Activated CD8-positive, alpha-beta memory T cell treated with anti-CD3 and anti-CD28 coated beads, Interleukin-2, amount 10 ng/mL, durations not matched to agents 7 days and 5 days (primary cell): ENCODE results near the gene UGT2A1. TPM values are rescaled to one million over a fixed set of nuclear protein-coding genes. Genes with fewer than 3 reads are reported as not detected.

ENCODE experiments used
- ATAC-seq: fragments of 150-1000 bp; cut with Tn5 transposase; one replicate; pipeline ENCODE4 v1.10.0; 2021; ENCODE audit warnings: moderate library complexity
- CTCF ChIA-PET: fragments of 350-600 bp; sonication (Branson Sonifier 250); formaldehyde crosslinking; loops from one replicate; lab custom pipeline; 2021; ENCODE audit warnings: antibody characterized with exemption; lab: Charles Lee
- DNase-seq: peaks from one replicate; pipeline ENCODE4 v3.0.0-alpha.2; 2020
- H3K27ac Mint-ChIP-seq: one replicate; pipeline ENCODE4 v1.8.0; 2021; ENCODE audit warnings: mild to moderate bottlenecking, mixed read lengths
- H3K27me3 Mint-ChIP-seq: one replicate; pipeline ENCODE4 v1.8.0; 2021; ENCODE audit warnings: mixed read lengths
- H3K36me3 Mint-ChIP-seq: one replicate; pipeline ENCODE4 v1.8.0; 2021; ENCODE audit warnings: mild to moderate bottlenecking, mixed read lengths
- H3K4me1 Mint-ChIP-seq: one replicate; pipeline ENCODE4 v1.8.0; 2021; ENCODE audit warnings: mixed read lengths
- H3K4me3 Mint-ChIP-seq: one replicate; pipeline ENCODE4 v1.8.0; 2021; ENCODE audit warnings: mild to moderate bottlenecking, moderate library complexity, mixed read lengths
- H3K9me3 Mint-ChIP-seq: one replicate; pipeline ENCODE4 v1.8.0; 2022; ENCODE audit warnings: low read depth, mixed read lengths
- total RNA-seq, 2 experiments: library from RNA; stranded (reverse); gene quantifications; one replicate each; pipeline ENCODE4 v1.2.3, GENCODE V29; 2021

UGT2A1 gene
- total RNA-seq, 2 experiments from 2014 or later = not detected

DNA sequence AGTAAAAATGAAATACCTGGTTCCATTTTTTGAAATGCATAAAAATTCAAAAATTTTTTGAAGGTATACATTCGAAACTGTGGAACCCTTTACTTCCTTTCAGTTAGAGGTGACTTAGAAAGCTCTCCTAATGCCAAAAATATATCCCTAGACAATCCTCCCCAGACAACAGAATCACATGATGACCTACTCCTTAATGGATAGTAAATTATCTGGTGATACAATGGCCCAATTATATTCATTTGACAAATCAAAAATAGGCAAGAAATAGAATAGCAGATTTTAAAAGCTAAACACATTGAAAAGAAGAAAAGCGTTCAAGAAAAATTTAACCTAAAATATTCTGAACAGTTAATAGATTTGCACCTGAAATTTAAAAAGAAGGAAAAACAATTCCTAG lies 10.1 kb downstream of the UGT2A1 start:
- H3K27me3 Mint-ChIP-seq = no peaks in the 10 kb centered on the region
- CTCF ChIA-PET = no interaction called here
- ATAC-seq = no peak
- H3K36me3 Mint-ChIP-seq = no peaks in the 10 kb centered on the region
- no peaks in the 10 kb centered on the region for H3K9me3 Mint-ChIP-seq
- no peak for DNase-seq
- no peaks in the 10 kb centered on the region for H3K4me1 Mint-ChIP-seq
- no peak overlapping the region for H3K27ac Mint-ChIP-seq
- H3K4me3 Mint-ChIP-seq = no peak overlapping the region

DNA sequence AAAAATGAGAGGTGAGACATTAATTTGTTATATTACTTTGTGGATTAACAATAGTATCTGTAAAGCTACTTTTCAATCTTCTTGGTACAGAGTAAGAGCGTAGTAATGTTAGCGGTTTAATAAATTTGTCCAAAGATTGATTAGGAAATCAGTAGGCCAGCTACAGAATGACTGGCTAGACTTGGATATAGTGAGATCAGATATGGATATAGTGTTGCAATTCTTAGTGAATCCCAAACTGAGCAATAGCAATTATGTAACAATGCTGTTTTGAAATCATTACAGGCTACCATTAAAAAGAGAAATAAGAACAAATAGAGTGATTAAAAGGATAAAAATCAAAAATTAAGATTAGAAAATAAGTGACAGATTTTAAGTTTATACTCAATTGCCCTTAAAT lies 12.8 kb downstream of the UGT2A1 start:
- H3K27ac Mint-ChIP-seq = no peak overlapping the region
- no peaks in the 10 kb centered on the region for H3K36me3 Mint-ChIP-seq
- H3K4me1 Mint-ChIP-seq = no peaks in the 10 kb centered on the region
- no peaks in the 10 kb centered on the region for H3K9me3 Mint-ChIP-seq
- H3K27me3 Mint-ChIP-seq = no peaks in the 10 kb centered on the region
- ATAC-seq (no peak), DNase-seq (no peak)
- CTCF ChIA-PET = no interaction called here
- no peak overlapping the region for H3K4me3 Mint-ChIP-seq

DNA sequence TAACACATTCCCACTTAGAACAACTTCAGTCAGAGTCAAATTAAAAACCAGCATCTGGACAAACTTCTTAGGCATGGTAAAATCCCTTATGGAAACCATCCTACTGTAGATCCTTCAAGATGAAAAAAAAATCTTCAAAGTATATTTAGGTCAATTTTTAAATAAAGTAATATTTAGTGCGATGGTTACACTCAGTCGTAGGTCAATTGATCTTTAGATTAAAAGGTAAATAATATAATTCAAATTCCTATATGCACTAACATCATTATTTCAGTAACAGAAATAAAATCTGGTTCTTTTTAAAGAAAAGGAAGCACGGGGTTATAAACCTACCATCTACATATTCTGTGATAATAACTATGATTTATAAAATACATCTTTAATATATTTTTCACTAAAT lies 13.5 kb downstream of the UGT2A1 start, which contains the start of gene UGT2A2:
UGT2A2 (minus strand) TSS at position 101 of the 400 bp plus-strand sequence; CDS start at position 99, 2 bp downstream.
- Mint-ChIP-seq H3K4me3 (no peak within 1 kb of the TSS), H3K4me1 (no peaks in the 10 kb centered on the region), H3K27me3 (no peaks in the 10 kb centered on the region), H3K9me3 (no peaks in the 10 kb centered on the region), H3K27ac (no peak within 1 kb of the TSS), H3K36me3 (no peaks in the 10 kb centered on the region)
- DNase-seq = no peak
- ATAC-seq = no peak
- CTCF ChIA-PET = no interaction called here

DNA sequence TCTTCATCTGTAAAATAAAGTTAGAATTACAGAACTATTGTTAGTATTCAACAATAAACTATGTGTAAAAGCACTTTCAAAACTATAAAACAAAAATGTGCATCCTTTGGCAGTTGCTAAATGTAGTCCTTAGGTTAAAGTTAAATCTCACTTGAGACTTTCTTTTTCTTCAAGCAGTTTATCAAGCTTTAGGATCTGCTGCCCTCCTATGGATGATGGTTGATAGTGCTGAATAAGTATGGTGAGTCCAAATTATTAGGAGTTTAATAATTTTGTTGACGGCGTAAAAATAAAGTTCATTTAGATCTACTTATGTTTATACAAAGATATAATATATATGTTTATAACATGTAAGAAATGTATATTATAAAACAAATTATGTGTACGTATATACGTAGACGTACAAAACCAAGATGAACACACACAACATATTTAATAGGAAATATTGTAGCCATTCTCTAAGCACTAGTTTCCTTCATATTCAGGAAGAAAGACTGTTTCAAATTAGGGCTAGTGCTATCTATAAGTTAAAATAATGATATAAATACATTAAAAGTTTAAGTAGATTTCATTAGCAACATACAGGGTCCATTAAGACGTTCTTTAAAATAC lies 35.9 kb downstream of the UGT2A1 start:
- Mint-ChIP-seq H3K27ac (no peak overlapping the region), H3K4me3 (no peak overlapping the region), H3K36me3 (no peaks in the 10 kb centered on the region), H3K4me1 (no peaks in the 10 kb centered on the region), H3K27me3 (no peaks in the 10 kb centered on the region), H3K9me3 (no peaks in the 10 kb centered on the region)
- ATAC-seq (no peak), DNase-seq (no peak)
- CTCF ChIA-PET = no interaction called here

DNA sequence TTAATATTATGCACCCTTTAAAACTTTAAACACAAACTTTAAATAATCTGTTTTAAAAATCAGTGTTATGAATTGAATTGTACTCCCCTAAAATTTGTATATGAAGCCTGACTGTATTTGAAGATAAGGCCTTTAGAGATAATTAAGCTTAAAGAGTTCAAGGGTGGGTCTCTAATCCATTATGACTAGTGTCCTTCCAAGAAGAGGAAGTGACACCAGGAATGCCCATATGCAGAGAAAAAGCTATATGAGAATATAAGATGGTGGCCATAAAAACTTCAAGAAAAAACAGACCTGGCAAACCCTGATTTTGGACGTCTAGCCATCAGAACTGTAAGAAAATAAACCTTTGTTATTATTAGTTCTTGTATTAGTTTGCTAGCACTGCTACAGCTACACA lies 42.6 kb downstream of the UGT2A1 start:
- Mint-ChIP-seq H3K36me3 (no peaks in the 10 kb centered on the region), H3K4me3 (no peak overlapping the region), H3K27ac (no peak overlapping the region), H3K27me3 (no peaks in the 10 kb centered on the region), H3K9me3 (no peaks in the 10 kb centered on the region), H3K4me1 (no peaks in the 10 kb centered on the region)
- ATAC-seq (no peak), DNase-seq (no peak)
- CTCF ChIA-PET = no interaction called here

DNA sequence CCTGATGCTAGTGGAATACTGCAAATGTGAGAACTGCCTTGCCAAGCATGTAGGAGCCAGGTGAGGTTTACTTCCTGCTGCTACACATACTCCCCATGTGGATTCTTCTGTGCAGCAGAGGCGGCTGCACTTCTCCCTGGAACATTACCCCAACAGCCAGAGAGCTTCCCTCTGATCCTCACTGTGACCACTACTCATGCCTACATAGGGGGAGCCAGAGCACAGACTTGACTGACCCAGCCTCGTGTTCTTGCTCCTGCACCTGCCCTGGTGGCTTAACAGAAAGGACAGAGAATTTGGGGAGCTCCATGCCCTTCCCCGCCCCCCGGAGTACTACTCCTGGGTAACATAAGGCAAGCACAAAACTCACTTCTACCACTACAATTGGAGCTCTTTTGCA lies 52.0 kb downstream of the UGT2A1 start:
- H3K27me3 Mint-ChIP-seq = no peaks in the 10 kb centered on the region
- ATAC-seq (no peak), DNase-seq (no peak)
- H3K9me3 Mint-ChIP-seq = peaks cover 8% of the 10 kb centered on the region
- CTCF ChIA-PET = no interaction called here
- no peak overlapping the region for H3K27ac Mint-ChIP-seq
- no peaks in the 10 kb centered on the region for H3K4me1 Mint-ChIP-seq
- no peak overlapping the region for H3K4me3 Mint-ChIP-seq
- no peaks in the 10 kb centered on the region for H3K36me3 Mint-ChIP-seq

DNA sequence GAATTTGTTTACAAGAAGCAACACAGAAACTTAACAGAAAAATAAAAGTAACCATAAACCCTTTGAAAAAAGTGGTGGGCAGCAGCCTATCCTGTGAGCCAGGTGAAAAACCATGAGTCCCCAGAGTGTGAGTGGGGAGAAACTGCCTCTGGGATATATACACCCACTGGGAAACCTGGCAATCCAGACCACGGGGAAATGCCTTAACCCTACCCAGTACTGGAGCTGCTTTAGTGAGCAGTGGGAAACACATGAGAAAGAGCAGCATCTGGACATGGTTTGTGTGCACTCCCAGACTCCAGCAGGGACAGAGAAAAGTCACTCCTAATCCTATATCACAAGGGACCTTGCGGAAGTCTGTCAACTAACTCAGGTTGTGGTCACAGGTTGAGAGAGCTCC lies 53.0 kb downstream of the UGT2A1 start:
- DNase-seq (no peak), ATAC-seq (no peak)
- CTCF ChIA-PET = no interaction called here
- Mint-ChIP-seq H3K36me3 (no peaks in the 10 kb centered on the region), H3K27me3 (no peaks in the 10 kb centered on the region), H3K9me3 (peaks cover 8% of the 10 kb centered on the region), H3K4me1 (no peaks in the 10 kb centered on the region), H3K4me3 (no peak overlapping the region), H3K27ac (no peak overlapping the region)

DNA sequence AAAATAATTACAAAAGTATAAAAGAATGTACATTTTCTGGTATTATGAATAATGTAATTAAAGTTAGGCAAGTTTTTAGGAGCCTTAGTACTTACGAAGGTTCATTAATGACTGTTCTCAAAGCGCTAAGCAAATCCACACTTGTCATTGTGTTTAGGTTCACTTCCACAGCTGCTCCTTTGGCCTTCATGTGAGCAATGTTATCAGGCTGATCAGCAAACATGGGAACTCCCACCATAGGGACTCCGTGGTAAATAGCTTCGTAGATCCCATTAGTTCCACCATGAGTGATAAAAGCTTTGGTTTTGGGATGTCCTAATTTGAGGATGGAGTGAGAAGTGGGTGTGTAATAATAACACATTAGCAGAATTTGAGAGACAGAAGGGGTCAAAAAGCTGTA lies 58.7 kb downstream of the UGT2A1 start:
- ATAC-seq (no peak), DNase-seq (no peak)
- no peak overlapping the region for H3K27ac Mint-ChIP-seq
- H3K36me3 Mint-ChIP-seq = no peaks in the 10 kb centered on the region
- no peaks in the 10 kb centered on the region for H3K27me3 Mint-ChIP-seq
- CTCF ChIA-PET = no interaction called here
- no peaks in the 10 kb centered on the region for H3K9me3 Mint-ChIP-seq
- H3K4me1 Mint-ChIP-seq = no peaks in the 10 kb centered on the region
- H3K4me3 Mint-ChIP-seq = no peak overlapping the region

DNA sequence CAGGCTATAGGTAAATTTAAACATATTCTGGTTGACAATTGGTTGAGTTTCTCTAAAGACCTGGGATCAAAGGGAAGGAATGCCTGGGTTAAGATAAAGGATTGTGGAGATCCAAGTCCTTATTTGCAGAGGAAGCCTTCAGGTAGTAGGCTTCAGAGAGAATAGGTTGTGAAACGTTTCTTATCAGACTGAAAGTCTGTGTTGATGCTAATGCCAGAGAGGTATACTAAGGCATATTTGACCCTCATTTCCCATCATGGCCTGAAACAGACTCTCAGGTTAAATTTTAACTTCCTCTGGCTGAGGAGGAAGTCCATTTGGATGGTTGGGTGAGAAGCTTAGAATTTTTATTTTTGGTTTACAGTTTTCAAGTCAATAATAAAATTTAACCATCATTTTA lies 61.7 kb downstream of the UGT2A1 start:
- H3K36me3 Mint-ChIP-seq = no peaks in the 10 kb centered on the region
- no peaks in the 10 kb centered on the region for H3K4me1 Mint-ChIP-seq
- CTCF ChIA-PET = no interaction called here
- H3K4me3 Mint-ChIP-seq = no peak overlapping the region
- ATAC-seq (no peak), DNase-seq (no peak)
- no peaks in the 10 kb centered on the region for H3K27me3 Mint-ChIP-seq
- no peaks in the 10 kb centered on the region for H3K9me3 Mint-ChIP-seq
- H3K27ac Mint-ChIP-seq = no peak overlapping the region

DNA sequence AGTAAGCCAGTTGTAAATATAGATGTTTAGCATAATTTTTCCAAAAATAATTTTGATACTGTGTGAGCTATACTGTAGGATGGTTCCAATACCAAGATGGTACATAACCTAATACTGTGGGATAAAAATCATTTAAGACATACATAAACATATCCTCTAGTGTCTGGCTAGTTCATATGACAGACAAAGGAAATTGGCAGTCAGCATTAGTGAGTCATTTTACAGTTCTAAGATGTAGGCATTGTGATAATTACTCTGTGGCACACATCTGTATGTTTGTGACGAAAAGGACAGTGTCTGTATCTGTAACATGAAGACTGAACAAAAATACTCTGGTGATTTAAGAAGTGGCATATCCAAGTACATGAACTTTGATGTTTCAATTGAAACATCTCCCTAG lies 63.2 kb downstream of the UGT2A1 start:
- H3K27ac Mint-ChIP-seq = no peak overlapping the region
- DNase-seq = no peak
- no peaks in the 10 kb centered on the region for H3K4me1 Mint-ChIP-seq
- H3K27me3 Mint-ChIP-seq = peaks cover 2% of the 10 kb centered on the region
- ATAC-seq = no peak
- H3K9me3 Mint-ChIP-seq = no peaks in the 10 kb centered on the region
- no peak overlapping the region for H3K4me3 Mint-ChIP-seq
- H3K36me3 Mint-ChIP-seq = no peaks in the 10 kb centered on the region
- CTCF ChIA-PET = no interaction called here

DNA sequence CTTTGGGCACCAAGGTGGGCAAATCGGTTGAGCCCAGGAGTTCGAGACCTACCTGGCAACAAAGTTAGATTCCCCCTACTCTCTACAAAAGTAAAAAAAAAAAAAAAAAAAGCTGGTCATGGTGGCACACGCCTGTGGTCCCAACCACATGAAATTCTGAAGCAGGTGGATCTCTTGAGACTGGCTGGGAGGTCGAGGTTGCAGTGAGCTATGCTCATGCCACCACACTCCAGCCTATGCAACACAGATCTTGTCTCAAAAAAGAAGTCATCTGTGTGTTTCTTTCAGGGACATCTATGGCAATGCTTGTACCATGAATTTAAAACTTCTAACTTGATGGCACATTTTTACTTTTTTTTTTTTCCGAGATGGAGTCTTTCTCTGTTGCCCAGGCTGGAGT lies 68.9 kb downstream of the UGT2A1 start:
- Mint-ChIP-seq H3K36me3 (no peaks in the 10 kb centered on the region), H3K9me3 (no peaks in the 10 kb centered on the region), H3K4me1 (no peaks in the 10 kb centered on the region), H3K4me3 (no peak overlapping the region), H3K27ac (no peak overlapping the region), H3K27me3 (peaks cover 2% of the 10 kb centered on the region)
- DNase-seq = no peak
- CTCF ChIA-PET = no interaction called here
- ATAC-seq = no peak

DNA sequence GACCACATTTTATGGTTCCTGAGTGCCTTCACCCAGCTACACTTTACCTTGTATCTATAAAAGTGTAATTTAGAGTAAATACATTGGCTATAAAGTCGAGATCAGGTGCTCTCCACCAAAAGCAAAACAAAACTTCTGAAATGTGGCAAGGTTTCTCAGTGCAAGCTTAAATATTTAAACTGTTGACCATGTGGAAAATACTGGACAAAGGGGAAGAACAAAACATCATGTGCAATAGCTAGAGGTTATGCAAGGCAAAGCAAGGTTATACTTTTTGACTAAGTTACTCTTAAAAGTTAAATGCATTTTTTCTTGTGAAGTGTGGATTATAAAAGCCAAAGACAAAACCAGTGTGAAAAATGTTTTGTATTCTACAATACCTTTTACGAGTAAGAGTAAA lies 69.5 kb downstream of the UGT2A1 start:
- Mint-ChIP-seq H3K36me3 (no peaks in the 10 kb centered on the region), H3K4me1 (no peaks in the 10 kb centered on the region), H3K9me3 (no peaks in the 10 kb centered on the region), H3K27ac (no peak overlapping the region), H3K27me3 (peaks cover 2% of the 10 kb centered on the region), H3K4me3 (no peak overlapping the region)
- DNase-seq (no peak), ATAC-seq (no peak)
- CTCF ChIA-PET = no interaction called here

DNA sequence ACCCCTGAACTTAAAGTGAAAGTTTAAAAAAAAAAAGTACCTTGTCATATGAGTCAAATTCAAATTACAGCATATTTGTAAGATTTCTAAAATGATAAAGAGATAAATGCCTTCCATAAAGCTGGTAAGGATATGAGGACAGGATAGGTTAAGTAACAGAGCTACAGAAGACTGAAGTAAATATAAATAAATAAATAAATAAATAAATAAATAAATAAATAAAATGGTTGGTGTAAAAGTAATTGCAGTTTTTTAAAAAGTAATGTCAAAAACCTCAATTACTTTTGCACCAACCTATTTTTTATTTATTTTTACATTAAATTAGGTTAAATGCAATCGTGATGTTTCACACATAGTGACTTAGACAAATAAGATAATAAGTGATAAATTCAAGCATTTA lies 75.8 kb downstream of the UGT2A1 start:
- no peaks in the 10 kb centered on the region for H3K9me3 Mint-ChIP-seq
- H3K36me3 Mint-ChIP-seq = no peaks in the 10 kb centered on the region
- no peak overlapping the region for H3K4me3 Mint-ChIP-seq
- DNase-seq (no peak), ATAC-seq (no peak)
- H3K4me1 Mint-ChIP-seq = no peaks in the 10 kb centered on the region
- no peaks in the 10 kb centered on the region for H3K27me3 Mint-ChIP-seq
- H3K27ac Mint-ChIP-seq = no peak overlapping the region
- CTCF ChIA-PET = no interaction called here

DNA sequence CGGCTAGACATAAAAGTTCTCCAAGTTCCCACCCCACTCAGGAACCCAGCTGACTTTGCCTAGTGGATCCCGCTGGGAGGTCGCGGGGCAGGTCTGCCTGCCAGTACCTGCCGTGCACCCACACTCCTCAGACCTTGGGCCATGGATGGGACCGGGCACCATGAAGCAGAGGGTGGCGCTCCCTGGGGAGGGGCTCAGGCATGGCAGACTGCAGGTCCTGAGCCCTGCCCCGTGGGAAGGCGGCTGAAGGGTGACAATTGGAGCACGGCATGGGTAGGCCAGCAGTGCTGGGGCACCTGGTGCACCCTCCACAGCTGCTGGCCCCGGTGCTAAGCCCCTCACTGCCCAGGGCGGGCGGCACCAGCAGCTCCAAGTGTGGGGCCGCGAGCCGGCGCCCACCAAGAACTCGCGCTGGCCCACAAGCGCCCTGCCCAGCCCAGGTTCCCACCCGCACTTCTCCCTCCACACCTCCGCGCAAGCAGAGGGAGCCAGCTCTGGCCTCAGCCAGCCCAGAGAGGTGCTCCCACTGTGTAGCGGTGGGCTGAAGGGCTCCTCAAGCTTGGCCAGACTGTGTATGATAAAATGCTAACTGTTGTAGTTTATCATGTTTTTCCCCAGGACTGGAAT lies 76.7 kb downstream of the UGT2A1 start:
- H3K4me1 Mint-ChIP-seq = no peaks in the 10 kb centered on the region
- ATAC-seq = no peak
- DNase-seq = no peak
- no peaks in the 10 kb centered on the region for H3K27me3 Mint-ChIP-seq
- H3K36me3 Mint-ChIP-seq = no peaks in the 10 kb centered on the region
- H3K9me3 Mint-ChIP-seq = no peaks in the 10 kb centered on the region
- CTCF ChIA-PET = no interaction called here
- no peak overlapping the region for H3K4me3 Mint-ChIP-seq
- H3K27ac Mint-ChIP-seq = no peak overlapping the region
